Measurements from ENCODE around the gene SH3TC1. TPM values are rescaled to one million over a fixed set of nuclear protein-coding genes. Genes with fewer than 3 reads are reported as not detected.
A peak's percentile ranks its signal among the peaks of the same experiment; 100 is the strongest.

SH3TC1 gene
- total RNA-seq, 1 donor from 2014 or later = 73.1 TPM

- peak overlapping the region; percentile 83 for H3K27ac ChIP-seq
- no peak overlapping the region for H3K4me3 ChIP-seq
- no peak for TF ChIP-seq CTCF (IDR thresholded peaks at IDR 0.05)
- no peaks in the 10 kb centered on the region for H3K9me3 ChIP-seq
- peaks cover 41% of the 10 kb centered on the region for H3K4me1 ChIP-seq
- intact Hi-C loops (cut with DNase I) = no loop called here
- peaks cover 18% of the 10 kb centered on the region for H3K36me3 ChIP-seq
- no peaks in the 10 kb centered on the region for H3K27me3 ChIP-seq (ENCODE audit: low read depth)
- DNase-seq (peak; percentile 84), ATAC-seq (peak; percentile 80 to 82)
These were observed 47.1 kb downstream of the SH3TC1 start for GRCh38 chr4:8245884-8246833.

GRCh38 chr4:8247047-8247930 lies 48.2 kb downstream of the SH3TC1 start:
- DNase-seq (peak; percentile 72), ATAC-seq (peak; percentile 64)
- intact Hi-C loops (cut with DNase I) = no loop called here
- TF ChIP-seq CTCF (IDR thresholded peaks at IDR 0.05) = no peak
- H3K27me3 ChIP-seq (ENCODE audit: low read depth) = no peaks in the 10 kb centered on the region
- no peaks in the 10 kb centered on the region for H3K9me3 ChIP-seq
- H3K4me1 ChIP-seq = peaks cover 37% of the 10 kb centered on the region
- H3K36me3 ChIP-seq = peaks cover 7% of the 10 kb centered on the region
- no peak overlapping the region for H3K4me3 ChIP-seq
- peak overlapping the region; percentile 83 for H3K27ac ChIP-seq

GRCh38 chr4:8248091-8248490 lies 49.0 kb downstream of the SH3TC1 start:
- no peaks in the 10 kb centered on the region for H3K27me3 ChIP-seq (ENCODE audit: low read depth)
- H3K4me1 ChIP-seq = peaks cover 29% of the 10 kb centered on the region
- DNase-seq = no peak
- H3K4me3 ChIP-seq = no peak overlapping the region
- ATAC-seq = peak; percentile 11 to 46
- no peaks in the 10 kb centered on the region for H3K36me3 ChIP-seq
- intact Hi-C loops (cut with DNase I) = no loop called here
- H3K27ac ChIP-seq = peak overlapping the region; percentile 83
- TF ChIP-seq CTCF (IDR thresholded peaks at IDR 0.05) = no peak
- no peaks in the 10 kb centered on the region for H3K9me3 ChIP-seq

GRCh38 chr4:8250227-8250626 lies 51.1 kb downstream of the SH3TC1 start:
- Histone ChIP-seq H3K27me3 (ENCODE audit: low read depth) (no peaks in the 10 kb centered on the region), H3K9me3 (no peaks in the 10 kb centered on the region), H3K4me1 (peaks cover 28% of the 10 kb centered on the region), H3K4me3 (no peak overlapping the region), H3K27ac (no peak overlapping the region), H3K36me3 (no peaks in the 10 kb centered on the region)
- no peak for DNase-seq
- intact Hi-C loops (cut with DNase I) = no loop called here
- no peak for TF ChIP-seq CTCF (IDR thresholded peaks at IDR 0.05)
- no peak for ATAC-seq

- H3K4me3 ChIP-seq = no peak overlapping the region
- no peaks in the 10 kb centered on the region for H3K9me3 ChIP-seq
- no peak overlapping the region for H3K27ac ChIP-seq
- H3K4me1 ChIP-seq = peaks cover 28% of the 10 kb centered on the region
- H3K27me3 ChIP-seq (ENCODE audit: low read depth) = no peaks in the 10 kb centered on the region
- intact Hi-C loops (cut with DNase I) = no loop called here
- H3K36me3 ChIP-seq = no peaks in the 10 kb centered on the region
- no peak for TF ChIP-seq CTCF (IDR thresholded peaks at IDR 0.05)
- no peak for DNase-seq
- no peak for ATAC-seq
These were observed 51.5 kb downstream of the SH3TC1 start for GRCh38 chr4:8250637-8251036.
